Stimulated activated CD4-positive, alpha-beta T cell treated with anti-CD3 and anti-CD28 coated beads, Interleukin-15, amount 100 ng/mL, for 24 hours (primary cell): ENCODE results near the gene PTF1A.

Source experiments
- DNase-seq: peaks from one replicate; pipeline ENCODE4 v3.0.0-alpha.2; 2020

The PTF1A gene

GRCh38 chr10:23191764-23192711 is at the start of gene PTF1A:
PTF1A (plus strand) TSS chr10:23192312; CDS start chr10:23192531, 219 bp downstream.
- DNase-seq, result no peak

GRCh38 chr10:23146258-23146657 is 45.9 kb upstream of the PTF1A start:
- DNase-seq, result no peak

- DNase-seq, result no peak
Observed at GRCh38 chr10:23147035-23147434, 45.1 kb upstream of the PTF1A start.

GRCh38 chr10:23148214-23148613 is 43.9 kb upstream of the PTF1A start:
- DNase-seq, result no peak

- DNase-seq, result no peak
Observed at GRCh38 chr10:23150091-23150490, 42.0 kb upstream of the PTF1A start.

GRCh38 chr10:23150610-23151009 is 41.5 kb upstream of the PTF1A start:
- DNase-seq, result no peak

GRCh38 chr10:23151071-23151470 is 41.0 kb upstream of the PTF1A start:
- DNase-seq, result no peak

GRCh38 chr10:23155169-23155568 is 36.9 kb upstream of the PTF1A start:
- DNase-seq, result no peak

GRCh38 chr10:23156447-23157150 is 35.5 kb upstream of the PTF1A start:
- DNase-seq, result no peak

- DNase-seq, result no peak
Observed at GRCh38 chr10:23157239-23157681, 34.9 kb upstream of the PTF1A start.

- DNase-seq, result no peak
Observed at GRCh38 chr10:23157691-23158369, 34.3 kb upstream of the PTF1A start.

GRCh38 chr10:23158370-23158769 is 33.7 kb upstream of the PTF1A start:
- DNase-seq, result peak; percentile 48

GRCh38 chr10:23171232-23171876 is 20.8 kb upstream of the PTF1A start:
- DNase-seq, result no peak

- DNase-seq, result no peak
Observed at GRCh38 chr10:23172429-23173213, 19.5 kb upstream of the PTF1A start.

GRCh38 chr10:23173214-23174073 is 18.7 kb upstream of the PTF1A start:
- no peak for DNase-seq

- DNase-seq, result no peak
Observed at GRCh38 chr10:23174074-23174976, 17.8 kb upstream of the PTF1A start.

- DNase-seq, result no peak
Observed at GRCh38 chr10:23174977-23175512, 17.1 kb upstream of the PTF1A start.

GRCh38 chr10:23186178-23186577 is 5.9 kb upstream of the PTF1A start:
- DNase-seq, result no peak

- no peak for DNase-seq
Observed at GRCh38 chr10:23186697-23187096, 5.4 kb upstream of the PTF1A start.

GRCh38 chr10:23187155-23187554 is 5.0 kb upstream of the PTF1A start:
- no peak for DNase-seq
